GM19328 (cell line): ENCODE measurements around the gene KRTAP10-7.
"Not testable (repeated sequence)": the region's sequence is repeated elsewhere in the genome, so short reads cannot be mapped to it uniquely, and the experiment has no call there.

ENCODE experiments used
- ATAC-seq: cut with Tn5 transposase; IDR thresholded peaks from one replicate; pipeline ENCODE4 v1.9.1; 2021; ENCODE audit warnings: mild to moderate bottlenecking, moderate library complexity; ENCODE audit not compliant: unreplicated experiment

The KRTAP10-7 gene

DNA sequence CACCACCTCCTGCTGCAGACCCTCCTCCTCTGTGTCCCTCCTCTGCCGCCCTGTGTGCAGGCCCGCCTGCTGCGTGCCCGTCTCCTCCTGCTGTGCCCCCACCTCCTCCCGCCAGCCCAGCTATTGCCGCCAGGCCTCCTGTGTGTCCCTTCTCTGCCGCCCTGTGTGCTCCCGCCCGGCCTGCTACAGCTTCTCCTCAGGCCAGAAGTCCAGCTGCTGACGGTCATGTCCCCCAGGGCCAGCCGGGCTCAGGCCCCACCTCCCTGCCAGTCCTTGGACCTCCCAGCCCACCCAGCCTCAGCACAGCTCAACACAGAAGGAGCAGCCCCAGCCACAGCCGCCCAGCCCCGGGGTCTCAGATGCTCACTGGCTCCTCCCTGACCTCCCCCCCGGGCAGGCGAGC is 27.4 kb downstream of the KRTAP10-7 start:
- not testable (repeated sequence) for ATAC-seq

DNA sequence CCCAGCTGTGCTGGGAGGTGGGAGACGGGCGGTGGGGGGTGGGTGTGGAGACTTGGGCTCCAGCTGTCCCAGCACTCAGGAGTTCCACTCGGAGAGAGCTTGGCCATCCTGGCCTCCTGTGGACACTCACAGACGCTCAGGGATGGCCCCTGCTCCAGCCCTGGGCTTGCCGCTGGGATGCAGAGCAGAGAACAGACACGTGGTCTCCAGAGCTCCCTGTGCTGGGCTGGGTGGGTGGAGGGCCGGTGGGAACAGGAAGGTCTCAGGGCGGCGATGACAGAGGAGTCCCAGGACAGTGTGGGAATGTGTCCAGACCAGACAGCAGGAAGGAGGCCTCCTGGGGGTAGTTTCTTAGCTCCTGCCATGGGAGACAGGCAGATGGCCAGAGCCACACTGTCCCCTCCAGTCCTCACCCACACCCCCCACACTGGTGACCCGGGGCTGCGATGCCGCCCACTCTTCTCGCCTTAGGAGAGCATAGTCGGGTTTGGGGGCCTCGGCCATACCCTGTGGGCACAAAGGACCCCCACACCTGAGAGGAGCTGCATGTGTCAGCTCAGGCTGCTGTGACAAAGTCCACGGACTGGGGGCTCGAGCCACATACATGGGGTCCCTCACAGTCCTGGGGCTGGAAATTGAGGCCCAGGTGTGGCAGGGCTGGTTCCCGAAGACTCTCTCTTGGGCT is 28.5 kb downstream of the KRTAP10-7 start:
- no peak for ATAC-seq

DNA sequence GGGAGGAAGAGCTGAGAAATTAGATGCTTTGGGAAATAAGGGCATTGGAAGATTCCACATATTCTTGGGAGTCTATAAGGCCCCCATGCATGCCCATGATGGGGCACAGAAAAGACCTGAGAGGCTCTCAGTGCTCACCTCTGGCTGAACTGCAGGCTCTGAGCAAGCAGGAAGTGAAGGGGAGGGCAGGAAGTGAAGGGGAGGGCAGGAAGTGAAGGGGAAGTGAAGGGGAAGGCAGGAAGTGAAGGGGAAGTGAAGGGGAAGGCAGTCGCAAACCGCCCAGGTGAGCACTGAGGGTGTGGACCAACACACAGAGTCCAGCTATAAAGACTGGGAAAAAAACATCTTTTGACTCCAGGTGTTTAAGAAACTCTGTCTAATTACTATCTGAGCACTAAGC is 30.0 kb downstream of the KRTAP10-7 start:
- ATAC-seq = no peak

DNA sequence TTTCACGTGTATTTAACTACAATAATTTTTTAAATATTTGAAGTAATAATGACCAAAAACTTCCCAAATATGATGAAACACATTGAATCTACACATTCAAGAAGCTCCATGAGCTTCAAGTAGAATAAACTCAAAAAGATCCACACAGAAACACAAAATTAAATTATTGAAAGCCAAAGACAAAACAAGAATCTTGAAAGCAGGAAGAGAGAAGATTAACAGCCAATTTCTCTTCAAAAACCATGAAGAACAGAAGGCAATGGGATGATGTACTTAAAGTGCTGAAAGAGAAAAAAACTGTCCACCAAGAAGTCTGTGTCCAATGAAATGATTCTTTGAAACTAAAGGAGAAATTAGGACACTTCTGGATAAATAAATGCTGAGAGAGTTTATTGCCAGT is 31.7 kb downstream of the KRTAP10-7 start:
- ATAC-seq = no peak

DNA sequence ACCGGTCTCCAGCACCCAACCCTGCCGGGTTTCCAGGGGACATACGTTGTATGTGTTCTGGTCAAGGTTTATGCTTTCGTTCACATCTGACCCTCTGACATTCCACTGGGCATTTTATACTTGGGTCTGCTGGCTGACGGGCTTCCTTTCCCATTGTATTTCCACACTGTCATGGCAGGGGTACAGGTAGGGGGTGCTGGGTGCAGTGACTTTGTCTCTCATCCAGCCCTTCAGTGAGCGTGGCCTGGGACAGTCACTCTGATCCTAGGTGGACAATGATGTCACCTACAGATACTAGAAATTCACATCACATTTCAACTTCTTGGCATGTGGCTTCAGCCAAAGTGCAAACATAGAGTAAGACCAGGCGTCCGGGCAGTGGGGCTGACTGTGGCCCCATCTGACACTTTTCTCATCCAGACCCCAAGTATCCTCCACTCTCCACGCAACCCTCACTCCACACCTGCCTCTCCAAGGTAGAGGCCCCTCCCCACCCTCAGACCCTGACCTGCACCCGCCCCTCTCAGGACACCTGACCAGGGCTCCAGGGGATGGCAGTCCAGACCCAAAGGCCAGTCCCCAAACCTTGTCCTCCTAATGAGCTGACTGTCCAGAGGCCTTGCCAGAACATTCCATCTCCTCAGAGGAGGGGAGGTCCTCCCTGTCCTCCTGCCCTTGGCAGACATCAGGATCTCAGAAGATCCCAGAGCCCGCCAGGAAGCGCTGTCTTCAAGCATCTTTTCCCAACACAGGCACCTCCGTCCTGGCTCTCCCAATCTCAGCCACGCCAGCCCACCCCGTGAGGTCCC is 36.0 kb downstream of the KRTAP10-7 start:
- no peak for ATAC-seq

DNA sequence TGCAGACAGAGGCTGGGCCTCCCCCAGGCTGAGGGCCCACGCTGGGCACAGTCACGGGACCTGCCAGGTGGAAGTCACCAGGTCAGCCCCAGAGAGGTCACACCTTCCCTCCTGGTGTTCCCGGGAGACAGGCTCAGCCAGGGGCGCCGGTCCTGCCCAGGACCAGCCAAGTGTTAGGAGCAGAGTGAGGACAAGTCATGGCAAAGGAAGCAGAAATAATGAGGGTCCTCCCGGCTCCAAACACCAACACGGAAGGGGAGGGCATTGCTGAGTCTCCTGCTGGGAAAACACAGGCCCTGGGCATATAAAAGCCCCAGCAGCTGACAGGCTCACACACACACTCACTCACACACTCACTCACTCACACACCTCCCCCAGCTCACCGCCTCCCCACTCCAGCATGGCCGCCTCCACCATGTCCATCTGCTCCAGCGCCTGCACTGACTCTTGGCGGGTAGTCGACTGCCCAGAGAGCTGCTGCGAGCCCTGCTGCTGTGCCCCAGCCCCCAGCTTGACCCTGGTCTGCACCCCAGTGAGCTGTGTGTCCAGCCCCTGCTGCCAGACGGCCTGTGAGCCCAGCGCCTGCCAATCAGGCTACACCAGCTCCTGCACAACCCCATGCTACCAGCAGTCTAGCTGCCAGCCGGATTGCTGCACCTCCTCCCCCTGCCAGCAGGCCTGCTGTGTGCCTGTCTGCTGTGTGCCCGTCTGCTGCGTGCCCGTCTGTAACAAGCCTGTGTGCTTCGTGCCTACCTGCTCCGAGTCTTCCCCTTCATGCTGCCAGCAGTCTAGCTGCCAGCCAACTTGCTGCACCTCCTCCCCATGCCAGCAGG is 36.8 kb downstream of the KRTAP10-7 start, which contains the start of gene KRTAP10-10:
TSS of gene KRTAP10-10 (plus strand) at position 339 of the 833 bp plus-strand sequence. CDS start at position 401, 62 bp downstream.
- ATAC-seq = no peak

DNA sequence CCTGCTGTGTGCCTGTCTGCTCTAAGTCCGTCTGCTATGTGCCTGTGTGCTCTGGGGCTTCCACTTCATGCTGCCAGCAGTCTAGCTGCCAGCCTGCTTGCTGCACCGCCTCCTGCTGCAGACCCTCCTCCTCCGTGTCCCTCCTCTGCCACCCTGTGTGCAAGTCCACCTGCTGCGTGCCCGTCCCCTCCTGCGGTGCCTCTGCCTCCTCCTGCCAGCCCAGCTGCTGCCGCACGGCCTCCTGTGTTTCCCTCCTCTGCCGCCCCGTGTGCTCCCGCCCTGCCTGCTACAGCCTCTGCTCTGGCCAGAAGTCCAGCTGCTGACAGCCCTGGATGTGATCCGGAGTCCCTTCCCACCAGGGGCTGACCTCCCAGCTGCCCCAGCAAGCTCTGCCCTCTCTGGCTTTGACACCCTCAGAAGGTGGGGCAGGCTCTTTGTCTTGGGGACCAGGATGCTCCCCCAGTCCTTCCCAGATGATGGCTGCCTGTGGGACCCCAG is 37.5 kb downstream of the KRTAP10-7 start:
- ATAC-seq = not testable (repeated sequence)

DNA sequence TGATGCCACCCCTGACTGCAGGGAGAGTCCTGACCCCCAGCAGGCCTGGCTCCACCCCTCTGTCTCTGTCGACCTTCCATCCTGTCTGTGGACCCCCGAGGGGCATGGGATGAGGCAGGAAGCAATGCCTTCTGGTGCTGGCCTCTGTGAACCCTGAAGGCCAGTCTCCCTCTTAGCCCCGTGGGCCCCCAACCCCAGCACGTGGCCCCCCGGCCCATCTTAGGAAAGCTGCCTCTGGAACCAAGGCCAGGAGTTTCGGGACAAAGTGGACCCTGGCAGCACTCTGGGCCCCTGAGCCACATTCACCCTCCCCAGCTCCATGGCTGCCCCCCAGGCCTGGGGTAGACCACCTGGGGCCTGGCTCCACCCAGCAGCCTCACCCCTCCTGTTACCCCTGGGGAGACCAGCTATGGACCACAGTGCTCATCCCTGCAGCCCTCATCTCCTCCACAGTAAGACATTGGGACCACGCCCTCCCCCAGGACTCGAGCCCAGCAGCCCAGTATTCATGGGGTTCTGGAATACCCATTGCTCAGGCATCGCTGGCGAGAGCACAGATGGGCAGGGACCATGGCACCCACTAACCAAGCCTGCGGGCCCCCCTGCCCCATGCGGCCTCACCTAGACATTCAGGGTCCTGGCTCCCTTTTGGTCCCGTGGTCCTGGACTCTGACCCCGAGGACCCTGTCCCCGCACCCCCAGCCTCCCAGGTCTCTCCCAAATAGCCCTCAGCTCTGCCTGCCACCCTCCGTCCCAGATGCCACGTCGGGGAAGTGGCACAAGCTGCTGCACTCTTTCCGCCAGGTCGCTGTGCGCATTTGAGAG is 38.3 kb downstream of the KRTAP10-7 start:
- ATAC-seq = not testable (repeated sequence)

DNA sequence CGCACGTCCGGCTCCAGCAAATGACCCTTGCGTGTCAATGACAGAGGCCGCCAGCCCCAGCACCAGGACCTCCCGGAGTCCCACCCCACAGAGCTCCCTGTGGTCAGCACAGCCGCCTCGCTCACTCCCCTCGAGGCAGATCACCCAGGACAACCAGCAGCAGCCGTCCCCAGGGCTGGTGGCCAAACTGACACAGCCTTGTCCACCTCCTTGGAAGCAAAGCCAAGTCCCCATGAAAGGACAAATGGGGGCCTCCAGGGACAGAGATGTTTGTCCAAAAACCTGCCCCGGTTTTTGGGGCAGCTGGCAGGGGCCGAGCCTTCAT is 38.9 kb downstream of the KRTAP10-7 start:
- ATAC-seq = no peak

DNA sequence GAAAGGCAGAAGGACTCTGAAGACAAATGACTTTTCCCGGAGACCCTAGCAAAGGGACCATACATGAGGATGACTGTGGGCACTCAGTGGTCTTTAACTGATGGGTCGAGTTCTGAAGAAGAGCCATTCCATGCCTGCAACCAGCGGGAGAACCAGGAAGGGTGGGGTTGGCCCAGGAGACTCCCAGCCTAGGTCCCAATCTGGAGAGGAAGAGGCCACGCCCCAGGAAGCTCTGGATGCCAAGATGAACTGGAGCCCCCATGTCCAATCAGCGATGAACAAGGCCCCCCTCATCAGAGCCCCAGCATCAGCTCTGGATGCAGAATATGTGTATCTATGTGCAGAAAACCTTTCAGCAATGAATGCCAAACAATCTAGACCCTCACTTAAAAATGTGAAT is 40.4 kb downstream of the KRTAP10-7 start:
- no peak for ATAC-seq

DNA sequence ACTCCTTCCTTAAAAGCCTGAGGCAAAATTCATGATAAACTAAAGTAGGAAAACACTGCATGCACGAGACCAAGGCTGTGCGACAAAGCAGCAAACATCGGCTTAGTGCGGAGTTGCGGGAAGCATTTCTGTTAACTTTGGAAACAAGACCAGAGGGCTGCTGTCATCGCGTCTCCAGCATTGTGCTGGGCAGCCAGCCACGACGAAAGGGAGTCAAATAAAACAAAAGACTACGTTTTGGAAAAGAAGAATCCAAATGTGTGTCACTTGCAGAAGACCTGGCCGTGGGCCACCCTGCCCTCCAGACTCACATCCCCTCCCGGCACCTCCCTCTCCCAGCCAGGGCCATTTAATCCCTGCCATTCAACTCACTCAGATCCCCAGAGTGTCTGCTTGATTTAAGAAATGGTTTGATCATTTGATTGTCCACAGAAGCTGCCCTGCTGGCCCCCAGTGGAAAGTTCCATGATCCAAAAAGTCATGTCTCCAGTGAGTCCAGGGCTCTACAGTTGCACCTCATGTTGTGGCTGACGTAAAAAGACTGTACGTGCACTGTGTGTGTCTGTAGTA is 43.4 kb downstream of the KRTAP10-7 start:
- ATAC-seq = no peak

DNA sequence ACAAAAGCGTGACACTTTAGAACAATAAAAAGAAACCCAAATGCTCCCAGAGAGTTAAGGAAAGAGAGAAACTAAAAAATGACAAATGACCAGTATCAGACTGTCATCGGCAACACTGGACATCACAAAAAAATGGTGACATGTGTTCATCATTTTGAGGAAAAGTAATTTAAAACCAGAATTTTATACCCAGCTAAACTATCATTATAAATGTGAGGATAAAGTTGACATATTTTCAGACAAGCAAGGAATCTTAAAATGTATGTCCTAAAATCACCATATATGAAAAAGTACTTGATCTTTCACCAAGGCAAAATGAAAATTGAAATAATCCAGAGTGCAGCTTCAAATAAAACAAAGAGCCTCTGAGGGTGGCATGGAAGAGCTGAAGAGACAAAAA is 44.5 kb downstream of the KRTAP10-7 start:
- ATAC-seq = no peak

DNA sequence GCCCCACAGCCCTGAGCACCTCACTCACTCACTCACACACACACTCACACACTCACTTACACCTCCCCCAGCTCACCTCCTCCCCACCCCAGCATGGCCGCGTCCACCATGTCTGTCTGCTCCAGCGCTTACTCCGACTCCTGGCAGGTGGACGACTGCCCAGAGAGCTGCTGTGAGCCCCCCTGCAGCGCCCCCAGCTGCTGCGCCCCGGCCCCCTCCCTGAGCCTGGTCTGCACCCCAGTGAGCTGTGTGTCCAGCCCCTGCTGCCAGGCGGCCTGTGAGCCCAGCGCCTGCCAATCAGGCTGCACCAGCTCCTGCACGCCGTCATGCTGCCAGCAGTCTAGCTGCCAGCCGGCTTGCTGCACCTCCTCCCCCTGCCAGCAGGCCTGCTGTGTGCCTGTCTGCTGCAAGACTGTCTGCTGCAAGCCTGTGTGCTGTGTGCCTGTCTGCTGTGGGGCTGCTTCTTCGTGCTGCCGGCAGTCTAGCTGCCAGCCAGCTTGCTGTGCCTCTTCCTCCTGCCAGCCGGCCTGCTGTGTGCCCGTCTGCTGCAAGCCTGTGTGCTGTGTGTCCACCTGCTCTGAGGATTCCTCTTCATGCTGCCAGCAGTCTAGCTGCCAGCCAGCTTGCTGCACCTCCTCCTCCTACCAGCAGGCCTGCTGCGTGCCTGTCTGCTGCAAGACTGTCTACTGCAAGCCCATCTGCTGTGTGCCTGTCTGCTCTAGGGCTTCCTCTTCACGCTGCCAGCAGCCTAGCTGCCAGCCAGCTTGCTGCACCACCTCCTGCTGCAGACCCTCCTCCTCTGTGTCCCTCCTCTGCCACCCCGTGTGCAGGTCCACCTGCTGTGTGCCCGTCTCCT is 46.2 kb downstream of the KRTAP10-7 start, which contains the start of gene KRTAP10-11:
TSS of gene KRTAP10-11 (plus strand) at position 49 of the 856 bp plus-strand sequence. CDS start at position 94, 45 bp downstream.
- not testable (repeated sequence) for ATAC-seq

DNA sequence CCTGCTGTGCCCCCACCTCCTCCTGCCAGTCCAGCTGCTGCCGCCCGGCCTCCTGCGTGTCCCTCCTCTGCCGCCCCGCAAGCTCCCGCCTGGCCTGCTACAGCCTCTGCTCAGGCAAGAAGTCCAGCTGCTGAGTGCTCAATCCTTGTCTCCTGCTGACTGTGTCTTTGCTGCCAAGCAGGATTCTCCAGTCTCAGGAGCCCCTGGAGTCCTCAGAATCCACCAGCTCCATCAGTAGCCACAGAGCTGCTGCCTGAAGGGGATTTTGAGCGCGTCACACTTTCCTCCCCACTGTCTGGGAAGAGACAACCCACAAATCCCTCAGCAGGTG is 46.8 kb downstream of the KRTAP10-7 start:
- ATAC-seq = no peak

DNA sequence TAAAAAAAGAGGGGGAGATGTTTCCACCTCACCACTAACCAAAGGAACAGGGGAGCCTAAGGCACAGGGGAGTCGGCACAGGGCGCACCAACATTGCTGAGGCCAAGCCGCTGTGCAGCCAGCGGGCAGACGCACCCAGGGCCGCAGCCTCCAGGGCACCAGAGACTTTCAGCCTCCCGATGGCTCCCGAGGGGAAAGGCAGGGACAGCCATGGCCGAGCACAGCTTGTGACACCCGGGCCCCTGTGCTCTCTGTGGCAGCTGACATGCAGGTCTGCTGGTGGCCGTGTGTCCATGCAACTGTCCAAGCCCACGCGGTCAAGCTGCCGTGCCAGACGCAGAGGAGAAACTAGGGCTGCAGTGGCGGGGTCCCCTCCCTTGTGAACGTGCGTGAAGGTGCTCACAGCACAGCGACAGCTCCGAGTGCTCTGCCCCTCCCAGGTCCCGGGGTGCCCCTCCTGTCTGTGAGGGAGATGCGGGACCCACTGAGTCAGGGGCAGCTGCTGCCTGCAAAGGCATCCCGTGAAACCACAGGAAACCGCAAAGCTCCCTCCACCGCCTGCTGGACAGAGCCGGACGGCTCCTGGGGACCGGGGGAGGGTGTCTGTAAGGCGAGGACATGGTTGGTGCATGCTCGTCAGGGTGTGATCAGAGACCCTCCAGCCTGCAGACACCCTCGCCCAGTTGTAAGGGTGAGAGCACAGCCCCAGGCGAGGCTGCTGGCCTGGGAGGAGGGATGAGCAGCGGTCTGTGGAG is 48.3 kb downstream of the KRTAP10-7 start:
- ATAC-seq = no peak

DNA sequence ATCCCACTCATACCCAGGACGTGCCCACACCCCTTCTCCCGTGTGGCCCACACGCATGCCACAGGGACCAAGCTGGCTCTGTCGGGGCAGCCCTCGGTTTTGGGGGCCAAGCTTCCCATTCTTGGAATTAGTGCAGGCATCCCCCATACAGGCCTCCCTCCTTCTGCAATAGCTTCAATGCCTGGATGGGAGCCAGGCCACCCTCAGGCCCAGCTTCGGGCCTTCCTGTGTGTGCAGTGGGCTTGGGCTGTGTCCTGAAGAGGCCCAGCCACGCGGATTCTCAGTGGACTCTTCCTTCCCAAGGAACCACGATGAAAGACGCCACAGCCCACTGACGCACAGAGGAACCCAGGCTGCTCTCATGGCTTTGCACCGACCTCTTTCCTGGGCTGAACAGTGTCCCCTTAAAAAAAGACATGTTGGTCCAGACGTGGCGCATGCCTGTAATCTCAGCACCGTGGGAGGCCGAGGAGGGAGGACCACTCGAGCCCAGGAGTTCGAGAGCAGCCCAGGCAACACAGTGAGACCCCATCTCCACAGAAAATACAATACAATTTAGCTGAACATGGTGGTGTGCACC is 49.2 kb downstream of the KRTAP10-7 start:
- no peak for ATAC-seq

DNA sequence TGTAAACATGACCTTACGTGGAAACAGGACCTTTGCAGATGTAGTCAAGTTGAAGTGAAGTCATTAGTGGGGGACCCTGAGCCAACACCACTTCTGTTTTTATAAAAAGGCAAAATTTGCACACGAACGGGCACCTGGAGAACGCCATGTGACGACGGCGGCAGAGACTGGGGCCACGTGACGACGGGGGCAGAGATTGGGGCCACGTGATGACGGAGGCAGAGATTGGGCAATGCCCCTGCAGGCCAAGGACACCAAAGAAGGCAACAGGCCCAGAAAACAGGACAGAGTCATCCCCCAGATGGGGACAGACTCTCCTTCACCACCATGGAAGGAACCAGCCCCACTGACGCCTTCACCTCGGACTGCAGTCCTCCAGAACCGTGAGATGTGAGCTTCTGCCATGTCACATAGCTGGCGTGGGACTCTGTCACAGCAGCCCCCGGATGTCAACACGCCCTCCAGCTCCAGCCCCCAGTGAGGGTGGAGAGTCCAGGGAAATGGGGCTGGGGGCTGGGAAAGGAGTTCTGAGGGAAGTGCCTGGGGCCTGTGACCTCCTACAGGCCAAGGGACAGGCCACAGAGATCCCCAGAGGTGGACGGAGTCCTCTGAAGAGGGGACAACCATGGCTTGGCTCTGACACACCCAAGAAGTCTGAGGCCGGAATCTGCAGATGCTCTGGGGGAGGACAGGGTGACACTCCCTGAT is 50.0 kb downstream of the KRTAP10-7 start:
- no peak for ATAC-seq
